ENCODE data around the gene TBC1D23. TPM values are rescaled to one million over a fixed set of nuclear protein-coding genes. Genes with fewer than 3 reads are reported as not detected.
A peak's percentile ranks its signal among the peaks of the same experiment; 100 is the strongest.

The TBC1D23 gene
- total and polyA plus RNA-seq, 4 donors: 8.7 to 30.3 (median 17.8) TPM

- H3K9me3 ChIP-seq (ENCODE audit: control insufficient read depth in 4 of 4, low read length in 3 of 4): no peaks in the 10 kb centered on the region
- DNase-seq (ENCODE audit: low spot score): peak; percentile 52
- H3K36me3 ChIP-seq (ENCODE audit: control insufficient read depth in 4 of 4, insufficient read depth in 3 of 4, low read depth in 1 of 4, low read length in 3 of 4): peaks cover 3 to 24% (median 12%) of the 10 kb centered on the region in 4 donors
- WGBS: 74% methylated on average over 2 of the region's 2 CpGs
- no peaks in the 10 kb centered on the region for H3K4me1 ChIP-seq (ENCODE audit: control insufficient read depth in 4 of 4, insufficient read depth in 4 of 4, low read length in 3 of 4)
- H3K4me3 ChIP-seq (ENCODE audit: low read depth in 1 of 3, low read length in 3 of 3): no peak overlapping the region
- no peak for TF ChIP-seq ATF3 (IDR thresholded peaks at IDR 0.05)
- TF ChIP-seq SP1 (IDR thresholded peaks at IDR 0.05): no peak
- TF ChIP-seq HNF4G (IDR thresholded peaks at IDR 0.05): no peak
- no peak for TF ChIP-seq YY1 (IDR thresholded peaks at IDR 0.05)
- no peak for TF ChIP-seq FOXA1 (IDR thresholded peaks at IDR 0.05)
- TF ChIP-seq ZBTB33 (IDR thresholded peaks at IDR 0.05): no peak
- TF ChIP-seq FOXA2 (IDR thresholded peaks at IDR 0.05): no peak
- no peak for TF ChIP-seq JUND (IDR thresholded peaks at IDR 0.05)
- no peak for TF ChIP-seq HNF4A (conservative IDR thresholded peaks at IDR 0.05)
- TF ChIP-seq GABPA (IDR thresholded peaks at IDR 0.05 in 1 of 2, conservative IDR thresholded peaks at IDR 0.05 in 1 of 2): no peak
- TF ChIP-seq RAD21 (IDR thresholded peaks at IDR 0.05): no peak
- no peak for TF ChIP-seq EGR1 (IDR thresholded peaks at IDR 0.05; ENCODE audit: low read depth in 2 of 2)
- TF ChIP-seq NR2F2 (IDR thresholded peaks at IDR 0.05): no peak
- no peak for TF ChIP-seq REST (IDR thresholded peaks at IDR 0.05)
- no peak for TF ChIP-seq CTCF (IDR thresholded peaks at IDR 0.05; ENCODE audit: low read depth, low read length, missing input control)
- TF ChIP-seq TAF1 (conservative IDR thresholded peaks at IDR 0.05): no peak
- TF ChIP-seq RXRA (IDR thresholded peaks at IDR 0.05): no peak
- TF ChIP-seq MAX (IDR thresholded peaks at IDR 0.05): no peak
- H3K27ac ChIP-seq (ENCODE audit: low read depth in 1 of 2, low read length in 2 of 2): no peak overlapping the region
- no peak overlapping the region for H3K9ac ChIP-seq (ENCODE audit: low read depth in 1 of 2, low read length in 2 of 2)
- no peaks in the 10 kb centered on the region for H3K27me3 ChIP-seq (ENCODE audit: control insufficient read depth in 4 of 4, insufficient read depth in 4 of 4, low read length in 3 of 4)
Measured at GRCh38 chr3:100289339-100289738, 28.5 kb downstream of the TBC1D23 start.

Measured in liver (tissue), 9 donors.